ENCODE results near the gene RNF224. TPM values are rescaled to one million over a fixed set of nuclear protein-coding genes. Genes with fewer than 3 reads are reported as not detected.

The RNF224 gene
- polyA plus RNA-seq, 1 of the 3 experiments (the other 2 are of a cell fraction), result 0.03 TPM

GRCh38 chr9:137215196-137215986 is 11.9 kb upstream of the RNF224 start:
- Histone ChIP-seq H2AFZ (ENCODE audit: low read depth) (no peak overlapping the region), H3K9ac (no peak overlapping the region), H3K9me3 (no peaks in the 10 kb centered on the region), H3K36me3 (replicated peaks in 1 of 2; ENCODE audit: control insufficient read depth in 1 of 2, insufficient read depth in 2 of 2, low read length in 1 of 2) (peaks cover 0 to 14% of the 10 kb centered on the region in 2 experiments), H3F3A (replicated peaks; ENCODE audit: insufficient read depth) (no peaks in the 10 kb centered on the region), H3K79me2 (ENCODE audit: insufficient read depth) (no peaks in the 10 kb centered on the region), H3K4me2 (no peak overlapping the region), H3K9me2 (no peaks in the 10 kb centered on the region), H3K4me1 (ENCODE audit: control insufficient read depth in 1 of 2, insufficient read depth in 2 of 2, low read depth in 1 of 2, low read length in 1 of 2) (0 out of 4 replicates have a peak, but pooled peaks cover 0 to 5% of the 10 kb centered on the region in 2 experiments), H3K27ac (ENCODE audit: low read depth in 2 of 2, low read length in 1 of 2) (no peak overlapping the region), H4K20me1 (ENCODE audit: insufficient read depth) (no peaks in the 10 kb centered on the region), H3K27me3 (ENCODE audit: insufficient read depth) (no peaks in the 10 kb centered on the region), H3K4me3 (ENCODE audit: low read depth in 2 of 2, low read length in 1 of 2) (no peak overlapping the region)
- TF ChIP-seq SIN3A (IDR thresholded peaks at IDR 0.05; ENCODE audit: borderline replicate concordance, low read depth, low read length), result no peak
- TF ChIP-seq TEAD4 (IDR thresholded peaks at IDR 0.05; ENCODE audit: borderline replicate concordance, insufficient read depth), result no peak
- TF ChIP-seq PBX3 (IDR thresholded peaks at IDR 0.05), result no peak
- no peak for TF ChIP-seq NFIC (IDR thresholded peaks at IDR 0.05; ENCODE audit: borderline replicate concordance)
- no peak for TF ChIP-seq TAF1 (IDR thresholded peaks at IDR 0.05; ENCODE audit: borderline replicate concordance, low read depth, low read length)
- no peak for TF ChIP-seq RFX5 (IDR thresholded peaks at IDR 0.05; ENCODE audit: low read length)
- TF ChIP-seq JUND (IDR thresholded peaks at IDR 0.05), result no peak
- TF ChIP-seq USF2 (IDR thresholded peaks at IDR 0.05; ENCODE audit: borderline replicate concordance, low read depth, low read length), result no peak
- TF ChIP-seq CHD2 (IDR thresholded peaks at IDR 0.05; ENCODE audit: low read length, partially characterized antibody), result no peak
- no peak for TF ChIP-seq FOSL2 (IDR thresholded peaks at IDR 0.05; ENCODE audit: borderline replicate concordance, low read depth)
- no peak for TF ChIP-seq IRF3 (IDR thresholded peaks at IDR 0.05; ENCODE audit: low read depth, low read length)
- TF ChIP-seq NRF1 (IDR thresholded peaks at IDR 0.05; ENCODE audit: low read depth, low read length), result no peak
- TF ChIP-seq RXRA (IDR thresholded peaks at IDR 0.05; ENCODE audit: borderline replicate concordance, low read depth), result no peak
- no peak for TF ChIP-seq RAD21 (IDR thresholded peaks at IDR 0.05; ENCODE audit: low read length)
- no peak for TF ChIP-seq ELF1 (IDR thresholded peaks at IDR 0.05)
- no peak for TF ChIP-seq USF1 (IDR thresholded peaks at IDR 0.05; ENCODE audit: borderline replicate concordance, low read depth)
- no peak for TF ChIP-seq MEF2A (IDR thresholded peaks at IDR 0.05; ENCODE audit: borderline replicate concordance, low read depth)
- TF ChIP-seq FOXJ3 (CRISPR knock-in tag; IDR thresholded peaks at IDR 0.05), result no peak
- no peak for DNase-seq
- WGBS (ENCODE audit: low lambda C conversion rate), result 95% methylated on average over 7 of the region's 22 CpGs
- POLR2A ChIA-PET, result no interaction called here
- CTCF ChIA-PET, result interaction anchor here (0.6 to 1.9 kb wide), 3 partner anchors 10 to 21 kb away, joined by 3 to 7 read pairs (median 6); partner anchors contain the start of gene RNF224

Data from SK-N-SH (cell line).